GM12891 (cell line): ENCODE measurements around the gene GTF3C4.

Experiments
- DNase-seq: peaks from one replicate; pipeline ENCODE4 v3.0.0; 2011; ENCODE audit warnings: low spot score; ENCODE audit not compliant: insufficient read length
- FAIRE-seq: peaks from 2 replicates; lab custom pipeline; 2011; peaks lifted over from hg19 to GRCh38; lab: Jason Lieb, UNC
- PAX5 ChIP-seq: IDR thresholded peaks from 2 replicates; pipeline ENCODE4 v1.6.1; 2011; ENCODE audit warnings: low read length, moderate library complexity, mild to moderate bottlenecking; ENCODE audit not compliant: insufficient read depth, severe bottlenecking
- POLR2A ChIP-seq: IDR thresholded peaks from 2 replicates; pipeline ENCODE4 v1.6.1; 2011; ENCODE audit warnings: low read depth, low read length, control low read depth
- POLR2AphosphoS5 ChIP-seq: IDR thresholded peaks from 2 replicates; pipeline ENCODE4 v1.6.1; 2011; ENCODE audit warnings: low read depth, low read length, control low read depth
- POU2F2 ChIP-seq: IDR thresholded peaks from 2 replicates; pipeline ENCODE4 v1.6.1; 2011; ENCODE audit warnings: low read depth, mild to moderate bottlenecking, control low read depth, low read length, moderate library complexity
- SPI1 ChIP-seq: IDR thresholded peaks from 2 replicates; pipeline ENCODE4 v1.6.1; 2011; ENCODE audit warnings: low read depth, low read length, control low read depth
- TAF1 ChIP-seq: IDR thresholded peaks from 2 replicates; pipeline ENCODE4 v1.6.1; 2011; ENCODE audit warnings: low read depth, low read length, control low read depth

GTF3C4 gene

GRCh38 chr9:132646726-132647125 is 23.5 kb upstream of the GTF3C4 start:
- TF ChIP-seq POLR2AphosphoS5 (no peak), PAX5 (no peak), POLR2A (no peak), TAF1 (no peak), POU2F2 (no peak), SPI1 (no peak)
- FAIRE-seq (no peak), DNase-seq (no peak)

GRCh38 chr9:132647355-132647754 is 22.9 kb upstream of the GTF3C4 start:
- DNase-seq (no peak), FAIRE-seq (no peak)
- TF ChIP-seq POLR2AphosphoS5: no peak
- TF ChIP-seq TAF1: no peak
- no peak for TF ChIP-seq POLR2A
- TF ChIP-seq SPI1: no peak
- TF ChIP-seq PAX5: no peak
- no peak for TF ChIP-seq POU2F2

GRCh38 chr9:132647806-132648205 is 22.5 kb upstream of the GTF3C4 start:
- TF ChIP-seq PAX5 (no peak), POLR2AphosphoS5 (no peak), TAF1 (no peak), SPI1 (no peak), POLR2A (no peak), POU2F2 (no peak)
- DNase-seq (no peak), FAIRE-seq (no peak)

- DNase-seq (no peak), FAIRE-seq (no peak)
- TF ChIP-seq POLR2AphosphoS5 (no peak), SPI1 (no peak), PAX5 (no peak), POU2F2 (no peak), TAF1 (no peak), POLR2A (no peak)
Observed at GRCh38 chr9:132648283-132648682, 22.0 kb upstream of the GTF3C4 start.

- TF ChIP-seq POU2F2 (no peak), TAF1 (no peak), POLR2A (no peak), POLR2AphosphoS5 (no peak), PAX5 (no peak), SPI1 (no peak)
- DNase-seq: no peak
- FAIRE-seq: no peak
Observed at GRCh38 chr9:132648685-132649084, 21.6 kb upstream of the GTF3C4 start.

GRCh38 chr9:132651259-132651658 is 19.0 kb upstream of the GTF3C4 start:
- TF ChIP-seq POLR2AphosphoS5 (no peak), PAX5 (no peak), POLR2A (no peak), SPI1 (no peak), TAF1 (no peak), POU2F2 (no peak)
- DNase-seq: no peak
- FAIRE-seq: no peak

GRCh38 chr9:132656299-132656698 is 14.0 kb upstream of the GTF3C4 start:
- DNase-seq: no peak
- TF ChIP-seq TAF1: no peak
- TF ChIP-seq POLR2AphosphoS5: no peak
- TF ChIP-seq POU2F2: no peak
- no peak for TF ChIP-seq PAX5
- TF ChIP-seq POLR2A: no peak
- TF ChIP-seq SPI1: no peak

GRCh38 chr9:132662152-132662945 is 7.9 kb upstream of the GTF3C4 start:
- FAIRE-seq: no peak
- TF ChIP-seq TAF1 (no peak), SPI1 (no peak), POU2F2 (no peak), PAX5 (no peak), POLR2A (no peak), POLR2AphosphoS5 (no peak)

More at GRCh38 chr9:132656299-132656698, 14.0 kb upstream of the GTF3C4 start:
- FAIRE-seq: no peak

GRCh38 chr9:132663117-132663516 is 7.1 kb upstream of the GTF3C4 start:
- TF ChIP-seq POU2F2: no peak
- no peak for TF ChIP-seq SPI1
- no peak for TF ChIP-seq POLR2A
- TF ChIP-seq PAX5: no peak
- no peak for TF ChIP-seq TAF1
- TF ChIP-seq POLR2AphosphoS5: no peak
- DNase-seq: no peak

More at GRCh38 chr9:132662152-132662945, 7.9 kb upstream of the GTF3C4 start:
- DNase-seq: no peak

GRCh38 chr9:132663851-132664250 is 6.4 kb upstream of the GTF3C4 start:
- TF ChIP-seq POLR2AphosphoS5: no peak
- TF ChIP-seq POLR2A: no peak
- TF ChIP-seq POU2F2: no peak
- TF ChIP-seq PAX5: no peak
- no peak for TF ChIP-seq SPI1
- TF ChIP-seq TAF1: no peak
- DNase-seq (no peak), FAIRE-seq (no peak)

More at GRCh38 chr9:132663117-132663516, 7.1 kb upstream of the GTF3C4 start:
- FAIRE-seq: no peak

GRCh38 chr9:132669319-132669697 is 956 bp upstream of the GTF3C4 start:
- DNase-seq (no peak), FAIRE-seq (no peak)
- no peak for TF ChIP-seq POLR2A
- TF ChIP-seq POLR2AphosphoS5: no peak
